GM13976 (cell line): ENCODE results near the gene HECTD2.

Experiments used
- DNase-seq: peaks from one replicate; pipeline ENCODE4 v3.0.0; 2012; ENCODE audit warnings: low spot score
- in situ Hi-C: fragments of 300-500 bp; cut with MboI; formaldehyde crosslinking; loops from one replicate; pipeline ENCODE4 v1.12.0; 2022; ENCODE audit warnings: low sequenced_read_pairs, mixed read lengths, inconsistent platforms; ENCODE audit not compliant: unreplicated experiment
- TF ChIP-seq, protein P1 (sequence below): IDR thresholded peaks from 2 replicates; pipeline ENCODE4 v1.5.1; 2012; ENCODE audit warnings: borderline replicate concordance, mild to moderate bottlenecking; ENCODE audit not compliant: insufficient read depth; ENCODE audit errors: extremely low read depth, missing control alignments, control extremely low read depth

Gene HECTD2

DNA sequence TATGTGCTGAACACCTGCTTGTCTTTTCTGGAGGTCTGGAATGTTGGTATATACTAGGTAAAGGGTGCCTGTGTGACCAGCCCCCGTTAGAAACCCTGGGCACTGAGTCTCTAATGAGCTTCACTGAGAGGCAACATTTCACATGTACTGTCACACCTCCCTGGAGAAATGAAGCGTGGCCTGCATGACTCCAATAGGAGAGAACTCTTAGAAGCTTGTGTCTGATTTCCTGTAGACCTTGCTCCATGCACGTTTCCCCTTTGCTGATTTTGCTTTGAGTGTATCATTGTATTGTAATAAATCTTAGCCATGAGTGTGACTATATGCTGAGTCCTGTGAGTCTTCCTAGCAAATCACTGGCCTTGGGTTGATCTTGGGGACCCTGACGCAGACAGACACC is 139.9 kb downstream of the HECTD2 start:
- TF ChIP-seq, protein P1, sequence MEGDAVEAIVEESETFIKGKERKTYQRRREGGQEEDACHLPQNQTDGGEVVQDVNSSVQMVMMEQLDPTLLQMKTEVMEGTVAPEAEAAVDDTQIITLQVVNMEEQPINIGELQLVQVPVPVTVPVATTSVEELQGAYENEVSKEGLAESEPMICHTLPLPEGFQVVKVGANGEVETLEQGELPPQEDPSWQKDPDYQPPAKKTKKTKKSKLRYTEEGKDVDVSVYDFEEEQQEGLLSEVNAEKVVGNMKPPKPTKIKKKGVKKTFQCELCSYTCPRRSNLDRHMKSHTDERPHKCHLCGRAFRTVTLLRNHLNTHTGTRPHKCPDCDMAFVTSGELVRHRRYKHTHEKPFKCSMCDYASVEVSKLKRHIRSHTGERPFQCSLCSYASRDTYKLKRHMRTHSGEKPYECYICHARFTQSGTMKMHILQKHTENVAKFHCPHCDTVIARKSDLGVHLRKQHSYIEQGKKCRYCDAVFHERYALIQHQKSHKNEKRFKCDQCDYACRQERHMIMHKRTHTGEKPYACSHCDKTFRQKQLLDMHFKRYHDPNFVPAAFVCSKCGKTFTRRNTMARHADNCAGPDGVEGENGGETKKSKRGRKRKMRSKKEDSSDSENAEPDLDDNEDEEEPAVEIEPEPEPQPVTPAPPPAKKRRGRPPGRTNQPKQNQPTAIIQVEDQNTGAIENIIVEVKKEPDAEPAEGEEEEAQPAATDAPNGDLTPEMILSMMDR = no peak
- in situ Hi-C loops = no loop called here
- no peak for DNase-seq

DNA sequence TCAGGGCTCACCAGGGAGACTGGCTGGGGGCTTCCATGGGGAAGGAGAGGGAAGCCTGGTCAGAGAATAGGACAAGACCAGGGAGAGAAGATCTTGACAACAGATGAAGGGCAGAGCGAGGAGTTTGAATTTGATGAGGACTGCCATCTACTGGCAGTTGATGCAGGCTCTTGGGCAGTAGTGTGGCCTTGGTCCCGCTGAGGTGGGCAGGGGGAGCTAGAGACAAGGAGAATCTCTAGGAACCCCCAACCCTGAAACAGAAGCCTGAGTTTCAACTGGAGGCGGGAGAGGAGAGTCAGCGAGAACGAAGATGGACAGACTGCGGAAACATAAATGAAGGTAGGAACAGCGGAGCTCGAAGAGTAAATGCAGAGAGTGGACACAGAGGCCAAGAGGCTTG is 141.7 kb downstream of the HECTD2 start:
- TF ChIP-seq, protein P1 = peak; percentile 38
- DNase-seq = peak; percentile 32
- in situ Hi-C loops = no loop called here

DNA sequence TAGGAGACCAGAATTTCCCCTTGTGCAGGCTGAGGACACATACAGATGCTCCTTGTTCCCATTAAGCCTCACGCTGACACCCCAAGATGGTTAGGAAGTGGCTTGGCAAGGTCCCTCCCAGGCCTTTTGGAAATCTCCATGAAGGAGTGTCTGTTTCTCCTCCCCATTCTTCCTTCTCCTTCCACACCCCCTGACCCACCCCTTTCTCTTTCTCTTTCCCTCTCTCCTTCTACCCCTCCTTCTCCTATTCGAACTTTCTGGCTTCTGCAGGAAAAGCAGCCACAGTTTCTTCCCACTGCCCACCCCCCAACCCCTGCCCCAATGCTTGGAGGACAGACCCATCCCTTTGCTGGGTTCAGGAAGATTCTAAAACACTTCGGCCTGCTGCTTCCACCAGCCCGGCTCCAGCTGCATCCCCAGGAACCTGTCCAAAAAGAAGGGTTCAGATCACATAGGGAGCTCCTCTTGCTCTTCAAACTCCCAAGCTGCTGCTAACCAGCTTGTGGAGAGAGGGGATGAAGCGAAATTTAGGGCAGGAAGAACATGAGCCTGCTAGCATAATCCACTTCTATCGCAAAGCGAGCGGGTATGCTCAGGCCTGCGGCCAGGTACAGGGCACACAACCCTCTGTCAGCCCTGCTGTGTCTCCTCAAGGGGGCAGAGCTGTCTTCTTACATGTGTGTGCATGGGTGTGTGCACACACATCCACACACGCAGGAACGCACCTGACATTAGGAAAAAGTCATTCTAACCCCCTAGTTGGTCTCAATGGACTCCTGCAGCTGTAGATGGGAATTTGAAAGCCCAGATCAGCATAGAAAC is 142.3 kb downstream of the HECTD2 start:
- TF ChIP-seq, protein P1 = peak; percentile 4
- no peak for DNase-seq
- in situ Hi-C loops = no loop called here

DNA sequence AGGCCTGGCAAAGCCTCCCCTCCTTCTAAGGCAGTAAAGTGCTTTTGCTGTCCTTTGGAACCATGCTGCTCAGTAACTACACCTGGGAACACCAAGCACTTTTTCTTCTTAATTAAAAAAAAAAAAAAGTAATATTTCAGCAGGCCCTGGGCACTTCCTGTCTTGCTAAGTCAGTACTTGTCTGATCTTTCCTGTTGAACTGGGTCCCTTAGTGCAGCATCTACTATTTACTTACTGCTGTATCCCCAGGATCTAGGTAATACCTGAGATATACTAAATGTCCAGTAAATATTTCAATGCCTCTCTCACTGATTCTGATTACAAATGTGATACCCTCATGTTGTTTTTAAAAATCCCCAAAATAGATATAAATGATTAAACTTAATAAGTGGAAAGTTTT is 145.3 kb downstream of the HECTD2 start:
- no peak for DNase-seq
- in situ Hi-C loops = no loop called here
- TF ChIP-seq, protein P1 = no peak

DNA sequence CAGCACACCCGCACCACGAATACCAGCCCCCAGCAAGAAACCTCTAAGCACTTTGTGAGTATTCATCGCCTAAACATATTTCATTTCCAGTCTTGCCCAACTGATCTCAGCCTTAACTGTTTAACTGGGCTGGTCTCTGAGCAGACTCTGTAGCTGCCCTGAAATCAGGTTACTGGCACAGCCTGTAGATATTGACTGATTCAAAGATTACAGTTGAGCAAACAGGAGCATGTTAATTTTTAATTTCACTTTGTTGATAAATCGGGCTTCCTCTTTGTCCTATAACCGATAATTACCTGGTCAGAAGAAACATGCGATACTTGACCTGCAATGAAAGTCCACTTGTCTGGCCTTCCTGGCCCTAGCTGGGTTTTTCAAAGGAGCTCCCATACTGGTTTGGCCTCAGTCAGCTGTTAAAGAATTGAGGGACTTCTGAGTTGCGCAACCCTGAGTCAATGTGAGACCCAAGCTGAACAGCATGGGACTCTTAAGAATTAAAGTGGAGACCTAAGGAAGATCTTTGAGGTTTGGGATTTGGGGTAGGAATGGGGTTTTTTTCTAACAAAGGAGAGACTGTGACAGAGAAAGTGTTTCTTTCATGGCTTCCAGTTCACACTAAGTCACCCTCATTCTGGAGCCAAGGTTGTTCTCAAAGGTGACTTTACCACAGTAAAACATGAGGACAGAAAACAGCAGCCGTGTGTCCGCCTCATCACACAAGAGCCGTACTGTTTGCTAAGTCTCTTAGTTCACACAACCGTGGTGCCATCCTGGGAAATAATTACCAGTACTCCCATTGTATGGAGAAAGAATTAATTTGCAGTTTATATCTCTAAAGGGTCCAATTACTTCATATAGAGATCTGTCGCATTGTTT is 146.8 kb downstream of the HECTD2 start:
- TF ChIP-seq, protein P1 = no peak
- in situ Hi-C loops = no loop called here
- no peak for DNase-seq

DNA sequence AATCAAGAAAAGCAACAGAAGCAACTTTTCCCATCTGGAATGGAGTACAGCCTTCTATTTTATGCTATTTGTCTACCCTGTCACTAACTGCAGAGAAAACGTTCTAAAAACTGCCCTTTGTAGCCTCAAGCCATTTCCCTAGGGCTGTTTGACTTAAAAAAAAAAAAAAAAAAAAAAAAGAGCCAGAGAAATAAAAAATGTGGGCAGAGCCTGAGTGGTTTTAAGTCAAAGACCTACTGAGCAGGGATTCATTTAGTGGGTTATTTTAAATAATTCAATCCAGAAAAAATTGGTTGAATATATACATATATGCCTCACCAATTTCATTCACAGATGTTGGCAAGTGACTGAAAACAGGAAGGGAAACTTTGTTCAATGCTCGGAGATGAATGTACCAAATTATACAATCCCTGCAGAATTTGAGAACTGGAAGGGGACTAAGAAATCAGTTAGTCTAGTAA is 147.5 kb downstream of the HECTD2 start:
- TF ChIP-seq, protein P1 = no peak
- in situ Hi-C loops = no loop called here
- no peak for DNase-seq
